B cell (primary cell): ENCODE data around the gene KIAA1328.

Source experiments
- EZH2 ChIP-seq: IDR thresholded peaks from 2 replicates; pipeline ENCODE4 v1.6.1; 2012; ENCODE audit warnings: borderline replicate concordance, low read depth, mild to moderate bottlenecking, moderate library complexity, low read length; ENCODE audit not compliant: insufficient read depth, poor library complexity, severe bottlenecking
- TF ChIP-seq, protein P1 (sequence below): fragments of 200-600 bp; IDR thresholded peaks from one replicate; pipeline ENCODE4 v1.8.0; 2022; ENCODE audit warnings: antibody characterized with exemption, mild to moderate bottlenecking

DNA sequence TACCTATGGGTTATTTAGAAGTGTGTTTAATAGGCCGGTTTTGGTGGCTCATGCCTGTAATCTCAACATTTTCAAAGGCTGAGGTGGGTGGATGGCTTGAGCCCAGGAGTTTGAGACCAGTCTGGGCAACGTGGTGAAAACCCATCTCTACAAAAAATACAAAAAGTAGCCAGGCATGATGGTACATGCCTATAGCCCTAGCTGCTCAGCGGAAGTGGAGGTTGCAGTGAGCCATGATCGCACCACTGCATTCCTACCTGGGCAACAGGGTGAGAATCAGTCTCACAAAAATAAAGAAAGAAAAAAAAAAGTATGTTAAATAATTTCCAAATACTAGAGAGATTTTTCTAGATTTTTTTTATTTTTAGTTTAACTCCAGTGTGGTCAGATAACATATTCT, 316.0 kb downstream of the KIAA1328 start:
- TF ChIP-seq, protein P1, sequence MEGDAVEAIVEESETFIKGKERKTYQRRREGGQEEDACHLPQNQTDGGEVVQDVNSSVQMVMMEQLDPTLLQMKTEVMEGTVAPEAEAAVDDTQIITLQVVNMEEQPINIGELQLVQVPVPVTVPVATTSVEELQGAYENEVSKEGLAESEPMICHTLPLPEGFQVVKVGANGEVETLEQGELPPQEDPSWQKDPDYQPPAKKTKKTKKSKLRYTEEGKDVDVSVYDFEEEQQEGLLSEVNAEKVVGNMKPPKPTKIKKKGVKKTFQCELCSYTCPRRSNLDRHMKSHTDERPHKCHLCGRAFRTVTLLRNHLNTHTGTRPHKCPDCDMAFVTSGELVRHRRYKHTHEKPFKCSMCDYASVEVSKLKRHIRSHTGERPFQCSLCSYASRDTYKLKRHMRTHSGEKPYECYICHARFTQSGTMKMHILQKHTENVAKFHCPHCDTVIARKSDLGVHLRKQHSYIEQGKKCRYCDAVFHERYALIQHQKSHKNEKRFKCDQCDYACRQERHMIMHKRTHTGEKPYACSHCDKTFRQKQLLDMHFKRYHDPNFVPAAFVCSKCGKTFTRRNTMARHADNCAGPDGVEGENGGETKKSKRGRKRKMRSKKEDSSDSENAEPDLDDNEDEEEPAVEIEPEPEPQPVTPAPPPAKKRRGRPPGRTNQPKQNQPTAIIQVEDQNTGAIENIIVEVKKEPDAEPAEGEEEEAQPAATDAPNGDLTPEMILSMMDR = no peak
- TF ChIP-seq EZH2 = no peak
